GM19468 (cell line): ENCODE results near the gene SEMA3A.

Source experiments
- ATAC-seq: cut with Tn5 transposase; IDR thresholded peaks from one replicate; pipeline ENCODE4 v1.9.1; 2021; ENCODE audit warnings: mild to moderate bottlenecking, moderate library complexity, moderate number of reproducible peaks; ENCODE audit not compliant: unreplicated experiment; ENCODE audit errors: extremely low read depth

SEMA3A gene

GRCh38 chr7:84027678-84028077 lies 166.9 kb downstream of the SEMA3A start:
- no peak for ATAC-seq

GRCh38 chr7:84025332-84025927 lies 169.2 kb downstream of the SEMA3A start:
- ATAC-seq, result no peak

GRCh38 chr7:84022684-84023308 lies 171.8 kb downstream of the SEMA3A start:
- ATAC-seq, result no peak

DNA sequence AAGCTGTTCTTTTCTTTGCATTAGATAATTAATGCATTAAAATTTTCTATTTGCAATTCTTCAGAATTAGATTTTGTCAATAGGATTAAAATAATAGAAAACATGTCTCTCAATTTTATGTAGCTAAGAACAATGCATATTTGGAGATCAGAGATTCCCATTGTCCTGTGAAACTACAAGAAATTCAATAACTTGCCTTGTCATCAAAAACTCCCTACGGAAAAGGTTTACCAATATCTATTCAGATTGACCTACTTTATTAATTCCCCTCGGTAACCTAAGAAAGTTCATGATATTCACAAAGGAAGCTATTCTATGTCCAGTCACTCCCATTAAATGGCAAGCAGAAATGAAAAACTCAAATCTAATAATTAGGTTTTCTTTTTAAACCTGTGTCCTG lies 172.6 kb downstream of the SEMA3A start:
- ATAC-seq, result no peak

GRCh38 chr7:84021292-84021908 lies 173.2 kb downstream of the SEMA3A start:
- no peak for ATAC-seq

DNA sequence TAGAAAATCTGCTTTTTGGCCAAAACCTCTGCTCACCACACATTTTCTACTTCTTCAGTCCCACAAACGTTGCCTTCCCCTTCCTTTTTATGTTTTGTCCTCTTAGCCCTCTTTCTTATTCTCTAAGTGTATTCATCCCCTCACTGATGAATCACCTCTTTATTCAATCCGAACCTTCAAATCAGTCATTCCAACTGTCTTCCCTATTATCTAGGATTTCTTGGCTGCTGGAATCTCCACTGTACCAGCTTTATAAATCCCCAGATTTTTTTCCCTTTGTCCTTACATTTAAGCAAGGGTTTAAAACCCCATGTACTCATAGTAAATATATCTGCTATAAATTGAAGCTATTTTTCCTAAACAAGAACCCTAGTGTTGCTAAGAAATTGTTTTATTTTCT lies 176.9 kb downstream of the SEMA3A start:
- ATAC-seq, result no peak

- ATAC-seq, result no peak
These were observed 180.9 kb downstream of the SEMA3A start for GRCh38 chr7:84013616-84014240.

- no peak for ATAC-seq
These were observed 184.8 kb downstream of the SEMA3A start for GRCh38 chr7:84009782-84010181.

DNA sequence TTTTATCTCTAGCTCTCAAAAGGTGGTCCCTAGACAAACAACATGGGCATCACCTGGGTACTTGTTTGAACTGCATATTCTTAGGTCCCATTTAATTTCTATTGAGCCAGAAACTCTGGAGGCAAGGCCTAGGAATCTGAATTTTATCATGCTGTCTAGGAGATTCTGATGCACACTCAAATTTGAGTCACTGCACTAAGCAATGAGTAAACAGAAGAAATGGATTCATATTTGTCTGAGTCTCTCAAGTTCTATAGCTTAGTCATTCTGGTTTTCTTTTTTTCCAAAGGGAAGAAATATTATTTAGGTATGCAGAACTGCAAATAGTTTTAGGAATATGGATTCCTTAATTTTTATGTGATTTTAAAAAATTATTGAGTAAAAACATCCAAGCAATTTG lies 185.5 kb downstream of the SEMA3A start:
- no peak for ATAC-seq

DNA sequence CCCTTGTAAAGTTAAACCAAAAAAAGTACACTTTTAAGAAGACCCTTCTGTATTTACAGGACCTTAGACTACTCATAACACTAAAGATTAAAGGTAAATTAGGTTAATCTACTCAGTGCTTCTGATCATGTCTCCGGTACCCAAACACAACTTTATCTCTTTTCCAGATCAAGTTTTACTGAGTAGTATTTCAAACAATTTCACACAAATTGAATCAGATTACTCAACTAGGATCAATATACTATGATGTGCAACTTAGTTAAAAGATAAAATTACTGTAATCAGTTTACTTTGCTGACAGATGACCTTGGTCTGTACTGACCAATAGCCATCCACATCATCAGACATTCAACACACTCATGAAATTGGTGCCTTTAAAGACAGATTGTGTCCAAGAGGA lies 191.4 kb downstream of the SEMA3A start:
- no peak for ATAC-seq

- ATAC-seq, result no peak
These were observed 192.2 kb downstream of the SEMA3A start for GRCh38 chr7:84002348-84002747.

GRCh38 chr7:83996879-83997278 lies 197.7 kb downstream of the SEMA3A start:
- ATAC-seq, result no peak

GRCh38 chr7:83987764-83988163 lies 206.8 kb downstream of the SEMA3A start:
- no peak for ATAC-seq

DNA sequence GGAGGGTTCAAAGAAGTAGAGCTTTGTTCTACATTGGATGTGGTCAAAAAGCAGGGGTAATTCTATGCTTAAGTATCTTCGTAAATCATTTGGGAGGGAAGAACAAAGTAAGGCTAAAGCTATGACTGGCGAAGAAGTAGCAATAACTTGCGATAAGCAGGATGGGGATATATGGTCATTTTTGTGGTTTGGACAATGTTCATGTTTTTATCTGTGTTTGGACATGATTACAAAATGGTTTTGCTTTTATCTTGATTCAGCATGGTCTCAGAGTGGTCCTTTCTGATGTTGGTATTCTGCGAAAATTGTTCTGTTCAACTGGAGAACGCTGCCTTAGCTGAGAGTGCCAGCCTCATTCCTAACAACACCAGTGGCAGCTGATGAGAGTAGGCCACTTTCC lies 208.8 kb downstream of the SEMA3A start:
- ATAC-seq, result no peak

DNA sequence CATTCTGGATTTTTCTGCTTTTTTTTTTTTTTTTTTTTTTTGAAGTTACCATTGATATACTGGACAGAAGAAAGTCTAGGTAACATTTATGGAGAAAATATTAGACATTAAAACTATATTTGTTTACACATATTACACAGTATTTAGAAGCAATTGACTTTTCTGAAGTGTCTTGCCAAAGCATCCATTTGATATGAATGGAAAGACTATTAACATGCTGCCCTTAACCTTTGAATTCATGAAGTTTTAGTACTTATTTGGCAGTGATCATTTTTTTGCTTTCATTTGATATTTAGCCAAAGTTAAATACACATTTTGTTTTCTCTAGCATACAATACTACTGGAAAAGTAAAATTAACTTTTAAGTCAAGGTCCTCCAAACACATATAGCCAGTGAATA lies 210.0 kb downstream of the SEMA3A start:
- ATAC-seq, result no peak

- no peak for ATAC-seq
These were observed 210.5 kb downstream of the SEMA3A start for GRCh38 chr7:83984076-83984475.

- ATAC-seq, result no peak
These were observed 211.0 kb downstream of the SEMA3A start for GRCh38 chr7:83983606-83984005.

- peak; percentile 53 for ATAC-seq
These were observed 218.3 kb downstream of the SEMA3A start for GRCh38 chr7:83976302-83976701.

DNA sequence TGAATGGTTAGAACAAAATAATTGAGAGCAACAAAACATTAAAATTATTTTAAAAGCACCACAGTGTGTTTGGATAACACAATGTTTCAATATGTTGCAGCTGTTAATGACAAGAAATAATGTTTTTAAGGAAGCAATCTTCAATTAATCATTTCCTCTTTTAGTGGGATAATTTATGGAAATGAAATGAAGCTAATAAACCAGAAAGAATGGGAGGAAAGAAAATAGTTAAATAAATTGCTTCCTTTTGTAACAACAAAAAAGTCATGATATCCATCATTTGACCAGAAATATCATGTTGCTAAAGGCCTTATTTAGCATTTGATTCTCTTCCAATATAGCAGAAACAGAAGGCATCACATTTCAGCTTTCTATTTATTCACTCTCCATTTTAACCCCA lies 224.5 kb downstream of the SEMA3A start:
- ATAC-seq, result no peak

GRCh38 chr7:83964318-83964717 lies 230.3 kb downstream of the SEMA3A start:
- ATAC-seq, result no peak

GRCh38 chr7:83957333-83957732 lies 237.3 kb downstream of the SEMA3A start:
- ATAC-seq, result no peak
